GDM1 (cell line): ENCODE results near the gene AS3MT.
"Not testable (repeated sequence)": the region's sequence is repeated elsewhere in the genome, so short reads cannot be mapped to it uniquely, and the experiment has no call there.

Source experiments
- DNase-seq: peaks from one replicate; lab custom pipeline; 2025; lab: John Stamatoyannopoulos, UW

The AS3MT gene

GRCh38 chr10:102869258-102870198 lies at the start of gene AS3MT:
TSS of gene AS3MT (plus strand) at chr10:102869470. CDS start at chr10:102869593, 123 bp downstream.
- no peak for DNase-seq

GRCh38 chr10:102820008-102820407 lies 49.3 kb upstream of the AS3MT start:
- DNase-seq = not testable (repeated sequence)

GRCh38 chr10:102822222-102822621 lies 47.0 kb upstream of the AS3MT start:
- DNase-seq = no peak

GRCh38 chr10:102824664-102825063 lies 44.6 kb upstream of the AS3MT start:
- DNase-seq = no peak

GRCh38 chr10:102826148-102826796 lies 43.0 kb upstream of the AS3MT start:
- DNase-seq = no peak

GRCh38 chr10:102827597-102827975 lies 41.7 kb upstream of the AS3MT start:
- no peak for DNase-seq

- no peak for DNase-seq
Measured at GRCh38 chr10:102831322-102832071, 37.8 kb upstream of the AS3MT start.

GRCh38 chr10:102832248-102832647 lies 37.0 kb upstream of the AS3MT start:
- no peak for DNase-seq

- no peak for DNase-seq
Measured at GRCh38 chr10:102832987-102833386, 36.3 kb upstream of the AS3MT start.

GRCh38 chr10:102834143-102834542 lies 35.1 kb upstream of the AS3MT start:
- DNase-seq = no peak

GRCh38 chr10:102835007-102835482 lies 34.2 kb upstream of the AS3MT start:
- peak; percentile 64 for DNase-seq

GRCh38 chr10:102837230-102837721 lies 32.0 kb upstream of the AS3MT start, which contains the start of gene CYP17A1:
TSS of gene CYP17A1 (minus strand) at chr10:102837413. CDS start at chr10:102837361, 52 bp downstream.
- DNase-seq = no peak

GRCh38 chr10:102838276-102838927 lies 30.9 kb upstream of the AS3MT start:
- DNase-seq = not testable (repeated sequence)

- no peak for DNase-seq
Measured at GRCh38 chr10:102841827-102842345, 27.4 kb upstream of the AS3MT start.

GRCh38 chr10:102843139-102843538 lies 26.1 kb upstream of the AS3MT start:
- not testable (repeated sequence) for DNase-seq

GRCh38 chr10:102844190-102844776 lies 25.0 kb upstream of the AS3MT start:
- DNase-seq = not testable (repeated sequence)

GRCh38 chr10:102845352-102845902 lies 23.8 kb upstream of the AS3MT start:
- DNase-seq = no peak

- no peak for DNase-seq
Measured at GRCh38 chr10:102850025-102850518, 19.2 kb upstream of the AS3MT start.

- DNase-seq = not testable (repeated sequence)
Measured at GRCh38 chr10:102853237-102853636, 16.0 kb upstream of the AS3MT start.
